HG03342 (cell line): ENCODE measurements around the gene MRPL54.

ENCODE experiments used
- ATAC-seq: cut with Tn5 transposase; IDR thresholded peaks from one replicate; pipeline ENCODE4 v1.9.1; 2021; ENCODE audit warnings: mild to moderate bottlenecking, moderate library complexity; ENCODE audit not compliant: unreplicated experiment

The MRPL54 gene

DNA sequence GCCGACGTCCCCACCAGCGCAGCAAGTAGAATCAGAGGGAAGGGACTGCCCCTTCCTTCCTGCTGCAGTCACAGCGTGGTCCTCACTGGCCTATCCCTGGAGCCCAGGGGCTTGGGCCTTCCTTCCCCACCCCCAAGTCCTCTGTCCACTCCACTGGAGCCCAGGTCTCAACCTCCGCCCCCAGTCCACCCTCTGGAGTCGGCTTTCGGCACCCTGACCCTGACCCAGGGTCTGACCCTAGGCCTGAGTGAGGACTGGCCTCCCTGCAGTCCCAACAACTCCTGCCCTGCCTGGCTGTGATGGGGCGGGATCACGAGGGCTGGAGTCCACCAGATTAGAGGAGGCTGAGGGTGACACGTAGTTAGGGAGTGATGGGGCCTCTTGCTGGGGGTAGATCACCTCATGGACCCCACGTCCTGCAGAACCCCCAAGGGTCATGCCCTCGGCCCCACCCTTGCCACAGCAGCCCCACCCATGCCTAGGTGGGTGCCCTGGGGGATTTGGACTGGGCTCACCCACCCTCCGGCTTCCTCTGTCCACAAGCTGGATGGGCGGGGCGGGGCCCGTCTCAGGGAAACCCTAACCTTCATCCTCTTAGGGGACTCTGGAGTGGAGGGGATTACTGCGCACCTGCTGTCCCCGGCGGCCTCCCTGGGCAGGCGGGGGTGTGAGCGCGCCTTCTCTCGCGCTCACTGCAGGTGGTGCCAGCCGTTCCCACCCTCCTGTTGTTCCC is 5.7 kb downstream of the MRPL54 start:
- no peak for ATAC-seq

GRCh38 chr19:3768748-3769099 is 6.2 kb downstream of the MRPL54 start:
- ATAC-seq: no peak

GRCh38 chr19:3769494-3769893 is 7.0 kb downstream of the MRPL54 start:
- no peak for ATAC-seq

DNA sequence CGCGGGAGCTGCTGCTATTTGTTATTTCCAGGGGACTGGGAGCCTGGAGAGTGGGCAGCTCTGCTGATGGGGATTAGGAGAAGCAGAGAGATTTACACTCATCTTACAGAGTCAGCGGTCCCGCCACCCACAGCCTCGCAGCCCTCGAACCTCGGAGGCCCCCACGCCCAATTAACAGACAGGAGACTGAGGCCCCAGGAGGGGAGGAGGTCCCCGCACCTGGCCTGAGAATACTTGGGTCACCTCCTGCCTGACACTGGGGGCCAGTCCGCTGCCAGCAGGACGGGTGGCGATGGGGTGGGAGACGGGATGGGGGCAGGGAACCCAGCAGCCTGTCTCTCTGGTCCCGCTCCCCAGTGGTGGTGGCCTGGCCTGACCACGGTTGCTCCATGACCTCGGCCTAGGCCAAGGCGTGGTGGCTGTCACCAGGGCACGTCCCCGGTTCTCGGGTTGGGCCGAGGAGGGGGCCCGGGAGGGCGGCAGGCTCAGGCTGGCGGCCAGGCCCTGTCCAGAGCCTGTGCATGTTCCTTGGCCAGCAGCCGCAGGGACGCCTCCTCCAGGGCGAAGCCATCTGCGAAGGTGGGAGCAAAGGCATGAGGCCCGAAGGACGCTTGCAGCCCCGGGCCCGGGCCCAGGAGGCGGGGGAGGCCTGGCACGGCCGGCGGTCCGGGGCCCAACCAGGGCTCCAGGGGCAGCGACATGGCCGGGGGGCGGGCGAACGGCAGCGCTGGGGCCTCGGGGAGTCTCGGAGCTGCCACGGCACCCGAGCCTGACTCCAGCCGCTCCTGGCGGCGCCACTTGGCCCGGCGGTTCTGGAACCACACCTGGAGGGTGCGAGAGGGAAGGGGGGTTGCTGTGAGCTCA is 7.9 kb downstream of the MRPL54 start:
- ATAC-seq: no peak

- ATAC-seq: no peak
Observed at GRCh38 chr19:3771000-3771905, 8.8 kb downstream of the MRPL54 start.

GRCh38 chr19:3771906-3772455 is 9.5 kb downstream of the MRPL54 start, which contains the start of gene RAX2:
RAX2 (minus strand) TSS chr19:3772228; CDS start chr19:3771742, 486 bp downstream.
- ATAC-seq: no peak

DNA sequence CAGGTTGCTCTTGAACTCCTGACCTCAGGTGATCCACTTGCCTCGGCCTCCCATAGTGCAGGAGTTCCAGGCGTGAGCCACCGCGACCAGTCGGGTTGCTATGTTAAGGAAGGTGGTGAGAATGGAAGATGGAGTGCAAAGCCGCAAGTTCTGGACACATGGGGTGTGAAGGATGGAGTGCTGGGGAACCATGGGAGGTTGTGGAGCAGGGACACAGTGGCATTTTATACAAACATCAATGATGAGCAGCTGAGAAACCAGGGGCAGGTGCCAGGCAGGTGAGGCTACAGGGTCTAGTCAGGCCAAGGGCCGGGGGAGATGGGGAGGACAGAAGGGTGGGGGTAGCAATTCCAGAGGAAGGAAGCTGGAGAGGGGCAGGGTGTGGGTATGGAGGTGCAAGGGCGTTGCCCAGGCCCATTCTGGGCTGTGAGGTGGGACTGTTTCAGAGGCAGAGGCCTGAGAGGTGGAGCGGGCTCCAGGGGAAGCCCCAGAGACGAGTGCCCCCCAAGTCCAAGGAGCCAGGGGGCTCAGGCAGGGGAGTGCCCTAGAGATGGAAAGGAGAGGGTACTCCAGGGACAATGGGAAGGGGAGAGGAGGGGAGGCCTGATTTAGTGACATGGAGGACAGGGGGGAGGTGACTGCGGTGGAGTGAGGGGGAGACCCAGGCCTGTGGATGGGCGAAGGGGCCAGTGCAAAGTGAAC is 11.5 kb downstream of the MRPL54 start:
- ATAC-seq: no peak

DNA sequence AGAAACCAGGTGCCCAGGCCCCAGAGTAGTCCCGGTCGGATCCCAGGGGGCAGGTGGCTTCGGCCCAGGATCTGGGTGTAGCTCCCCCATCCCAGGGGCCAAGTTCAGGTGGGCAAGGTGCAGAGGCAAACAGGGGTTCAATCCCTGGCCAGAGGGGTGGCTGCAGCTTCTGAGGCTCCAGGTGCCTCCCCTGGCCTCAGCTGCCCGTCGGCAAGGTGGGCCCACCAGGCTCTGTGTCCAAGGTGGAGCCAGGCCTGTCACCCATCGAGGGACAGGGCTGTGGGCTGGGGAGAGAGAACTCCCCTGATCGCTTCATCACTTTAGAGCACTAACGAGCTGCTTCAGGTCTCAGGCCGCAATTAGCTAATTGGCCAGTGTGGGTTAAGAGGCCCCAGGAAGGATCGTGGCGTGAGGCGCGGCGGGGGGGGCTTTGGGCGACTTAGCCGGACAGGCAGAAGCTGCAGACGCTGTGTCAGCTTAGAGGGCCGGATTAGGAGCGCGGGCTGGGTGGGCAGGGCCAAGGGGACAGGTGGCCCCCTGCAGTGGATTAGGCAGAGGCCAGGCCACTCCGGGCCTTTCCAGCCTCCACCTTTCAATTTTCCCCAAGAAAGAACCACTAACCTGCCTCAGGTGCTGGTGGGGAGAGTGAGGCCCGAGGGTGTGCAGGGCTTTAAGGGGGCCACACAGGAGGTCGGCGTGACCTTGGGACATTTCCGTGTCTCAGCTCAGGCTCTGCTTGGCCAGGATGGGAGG is 12.3 kb downstream of the MRPL54 start:
- ATAC-seq: no peak

DNA sequence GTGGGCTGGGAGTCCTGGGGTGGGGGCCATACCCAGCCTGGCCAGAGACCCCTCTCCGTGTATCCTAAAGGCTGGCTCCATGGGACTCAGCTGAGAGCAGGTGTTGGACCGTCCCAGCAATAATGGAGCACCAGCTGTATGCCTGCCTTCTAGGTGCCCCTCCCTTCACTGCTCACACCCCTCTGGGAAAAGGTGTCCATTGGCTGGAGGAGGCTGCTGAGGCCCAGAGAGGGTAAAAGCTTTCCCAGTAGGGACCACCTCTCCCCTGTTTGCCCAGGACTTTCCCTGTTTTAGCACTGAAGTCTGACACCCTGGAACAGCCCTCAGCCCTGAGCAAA is 12.9 kb downstream of the MRPL54 start:
- ATAC-seq: no peak

GRCh38 chr19:3775831-3776230 is 13.3 kb downstream of the MRPL54 start:
- ATAC-seq: no peak

GRCh38 chr19:3776479-3777040 is 14.1 kb downstream of the MRPL54 start:
- no peak for ATAC-seq

- ATAC-seq: no peak
Observed at GRCh38 chr19:3778104-3778867, 15.8 kb downstream of the MRPL54 start.

DNA sequence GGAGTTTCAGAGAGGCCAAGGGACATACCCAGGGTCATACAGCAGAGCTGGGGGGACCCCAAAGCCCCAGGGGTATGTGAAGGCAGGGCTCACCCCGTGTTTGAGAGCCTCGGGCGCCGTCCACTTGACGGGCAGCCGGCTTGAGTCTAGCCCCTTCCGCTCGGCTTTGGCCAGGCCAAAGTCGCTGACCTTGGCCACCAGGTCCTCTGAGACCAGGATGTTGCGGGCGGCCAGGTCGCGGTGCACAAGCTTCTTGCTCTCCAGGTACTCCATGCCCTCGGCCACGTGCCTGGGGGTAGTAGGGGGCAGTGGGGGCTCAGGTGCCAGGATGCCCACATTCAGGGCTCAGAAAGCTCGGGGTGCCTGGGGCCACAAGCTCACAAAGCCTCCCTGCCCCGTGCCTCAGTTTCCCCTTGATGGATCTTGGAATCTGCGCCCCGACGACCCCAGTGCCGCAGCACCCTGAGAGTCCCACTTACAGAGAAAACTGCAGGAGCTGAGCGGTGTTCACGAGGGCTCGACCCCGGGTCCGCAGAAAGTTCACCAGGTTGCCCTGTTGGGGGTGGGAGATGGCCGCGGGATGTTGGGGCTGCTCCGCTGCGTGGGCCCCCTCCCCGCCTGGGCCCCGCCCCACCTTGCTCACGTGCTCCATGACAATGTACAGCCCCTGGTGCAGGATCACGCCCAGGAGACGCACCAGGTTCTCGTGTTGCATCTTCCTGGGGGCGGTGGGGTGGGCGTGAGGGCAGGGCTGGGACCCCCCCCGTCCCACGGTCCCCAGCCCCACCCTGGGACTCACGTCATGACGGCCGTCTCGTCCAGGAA is 16.6 kb downstream of the MRPL54 start:
- no peak for ATAC-seq

GRCh38 chr19:3780786-3781304 is 18.4 kb downstream of the MRPL54 start:
- no peak for ATAC-seq

- no peak for ATAC-seq
Observed at GRCh38 chr19:3781603-3782002, 19.1 kb downstream of the MRPL54 start.

DNA sequence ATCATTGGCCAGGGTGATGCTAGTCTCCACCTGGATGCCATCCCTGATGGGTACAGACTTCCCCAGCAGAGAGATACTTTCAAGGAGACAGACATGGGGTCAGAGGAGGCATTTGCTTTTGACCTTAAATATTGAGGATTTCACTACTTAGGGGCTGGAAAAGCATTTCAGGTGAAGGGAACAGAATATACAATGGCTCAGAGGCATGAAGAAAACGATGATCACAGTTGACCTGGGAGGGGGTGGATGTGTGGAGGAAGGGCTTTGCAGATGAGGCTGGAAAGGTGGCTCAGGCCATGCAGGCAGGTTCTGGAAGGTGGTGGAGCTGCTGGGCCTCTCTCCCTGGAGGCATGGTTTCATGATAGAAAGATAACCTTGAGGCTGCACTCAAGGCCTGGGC is 19.8 kb downstream of the MRPL54 start:
- ATAC-seq: no peak

DNA sequence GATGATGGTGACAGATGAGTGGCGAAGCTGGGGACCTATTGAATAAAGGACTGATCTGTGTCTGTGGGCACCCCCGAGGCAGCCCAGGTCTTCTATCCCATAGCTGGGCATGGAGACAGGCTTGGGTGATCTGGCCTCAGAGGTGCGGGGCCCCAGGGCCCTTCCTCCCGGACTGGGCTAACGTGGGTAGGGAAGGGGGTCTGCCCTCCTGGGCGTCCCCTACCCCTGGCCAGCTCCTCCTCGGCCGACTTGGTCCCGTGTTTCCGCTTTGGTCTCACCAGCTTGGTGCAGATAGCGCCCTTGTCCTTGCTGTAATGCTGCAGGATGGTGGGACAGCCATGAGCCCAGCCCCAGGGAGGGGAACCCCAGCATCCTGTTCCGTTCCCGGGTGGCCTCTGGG is 20.4 kb downstream of the MRPL54 start:
- no peak for ATAC-seq
